ENCODE results near the gene SLC45A1.

DNA sequence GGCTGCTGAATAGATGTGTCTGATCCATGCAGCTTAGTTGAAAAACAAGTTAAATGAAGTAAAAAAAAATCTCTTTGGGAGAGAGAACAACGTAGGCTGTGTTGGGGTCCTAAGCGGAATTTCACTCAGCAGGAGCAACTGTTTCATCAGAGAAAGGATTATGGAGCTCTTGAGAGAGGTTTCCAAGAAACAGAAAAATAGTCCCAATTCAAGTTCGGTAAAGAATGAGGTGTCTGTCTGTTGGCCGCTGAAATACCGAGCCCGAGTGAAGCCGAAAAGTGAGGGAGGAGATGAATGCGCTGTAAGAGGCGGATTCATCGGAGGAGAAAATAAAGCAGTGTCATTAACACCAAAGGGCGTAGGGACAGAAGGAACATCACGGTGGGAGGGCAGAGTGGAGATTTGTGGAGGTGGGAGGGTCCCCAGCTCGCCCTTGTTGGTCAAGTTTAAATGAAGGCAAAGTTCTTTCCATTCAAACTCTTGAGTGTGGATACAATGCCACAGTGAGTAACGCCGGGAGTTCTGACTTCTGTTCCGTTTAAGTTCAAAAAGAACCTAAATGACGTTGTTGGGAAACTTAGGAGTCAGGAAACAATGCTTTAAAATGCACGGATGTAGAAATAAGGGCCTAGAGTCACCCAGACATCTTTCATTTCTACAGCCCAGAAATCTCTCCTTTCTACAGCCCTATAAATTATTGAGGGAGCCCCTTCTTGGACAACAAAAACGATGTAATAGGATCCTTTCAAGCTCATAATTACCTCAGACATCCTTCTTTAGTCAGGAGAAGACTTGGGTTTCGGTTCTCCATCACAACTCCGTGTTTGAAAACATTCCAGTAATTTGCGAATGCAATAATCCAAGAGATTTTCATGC, 15.6 kb upstream of the SLC45A1 start:
- TF ChIP-seq POLR2A (IDR thresholded peaks at IDR 0.05) (no peak), POLR2AphosphoS5 (IDR thresholded peaks at IDR 0.05) (no peak), EP300 (IDR thresholded peaks at IDR 0.05) (no peak)
- TF ChIP-seq, protein P1, sequence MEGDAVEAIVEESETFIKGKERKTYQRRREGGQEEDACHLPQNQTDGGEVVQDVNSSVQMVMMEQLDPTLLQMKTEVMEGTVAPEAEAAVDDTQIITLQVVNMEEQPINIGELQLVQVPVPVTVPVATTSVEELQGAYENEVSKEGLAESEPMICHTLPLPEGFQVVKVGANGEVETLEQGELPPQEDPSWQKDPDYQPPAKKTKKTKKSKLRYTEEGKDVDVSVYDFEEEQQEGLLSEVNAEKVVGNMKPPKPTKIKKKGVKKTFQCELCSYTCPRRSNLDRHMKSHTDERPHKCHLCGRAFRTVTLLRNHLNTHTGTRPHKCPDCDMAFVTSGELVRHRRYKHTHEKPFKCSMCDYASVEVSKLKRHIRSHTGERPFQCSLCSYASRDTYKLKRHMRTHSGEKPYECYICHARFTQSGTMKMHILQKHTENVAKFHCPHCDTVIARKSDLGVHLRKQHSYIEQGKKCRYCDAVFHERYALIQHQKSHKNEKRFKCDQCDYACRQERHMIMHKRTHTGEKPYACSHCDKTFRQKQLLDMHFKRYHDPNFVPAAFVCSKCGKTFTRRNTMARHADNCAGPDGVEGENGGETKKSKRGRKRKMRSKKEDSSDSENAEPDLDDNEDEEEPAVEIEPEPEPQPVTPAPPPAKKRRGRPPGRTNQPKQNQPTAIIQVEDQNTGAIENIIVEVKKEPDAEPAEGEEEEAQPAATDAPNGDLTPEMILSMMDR (IDR thresholded peaks at IDR 0.05), result no peak

Data from gastroesophageal sphincter (tissue), 3 donors.